K562 (cell line): Measurements from ENCODE around the gene C17orf75. TPM values are rescaled to one million over a fixed set of nuclear protein-coding genes. Genes with fewer than 3 reads are reported as not detected.

ENCODE experiments used
- CHD1 ChIP-seq: fragments of 200-600 bp; sonication (generic); IDR thresholded peaks from one replicate; pipeline ENCODE4 v1.6.1; 2012; ENCODE audit warnings: mild to moderate bottlenecking, moderate library complexity, low read length, inconsistent platforms
- ELF1 ChIP-seq: fragments of 200-800 bp; sonication (Bioruptor generic); IDR thresholded peaks from 2 replicates; pipeline ENCODE4 v1.6.1; 2016; ENCODE audit warnings: missing genetic modification characterization, missing compliant biosample characterization
- HLTF ChIP-seq: fragments of 450-650 bp; IDR thresholded peaks from 2 replicates; pipeline ENCODE4 v1.6.1; 2016
- PRMT5 ChIP-seq: sonication (generic); formaldehyde crosslinking; IDR thresholded peaks from 2 replicates; pipeline ENCODE4 v1.5.0; 2020; ENCODE audit warnings: missing genetic modification reagents
- SIN3A ChIP-seq, 2 experiments: fragments of 150-350 bp in 1 of 2; IDR thresholded peaks; 2 replicates each; pipeline ENCODE4 v1.6.1; 2011 to 2016; ENCODE audit warnings: borderline replicate concordance in 2 of 2, low read depth in 2 of 2, low read length in 2 of 2, mild to moderate bottlenecking in 2 of 2, moderate library complexity in 2 of 2; ENCODE audit not compliant: control insufficient read depth in 1 of 2
- TRIM24 ChIP-seq, 2 experiments: fragments of 450-650 bp; IDR thresholded peaks; 2 replicates each; pipeline ENCODE4 v1.6.1; 2016
- ZKSCAN8 ChIP-seq: fragments of 200-800 bp; sonication (Bioruptor generic); IDR thresholded peaks from 2 replicates; pipeline ENCODE4 v1.6.1; 2016; ENCODE audit warnings: missing genetic modification characterization, missing compliant biosample characterization
- ZNF280A ChIP-seq: fragments of 450-650 bp; IDR thresholded peaks from 2 replicates; pipeline ENCODE4 v1.6.1; 2018; ENCODE audit warnings: mild to moderate bottlenecking, low read depth; ENCODE audit not compliant: partially characterized antibody
- polyA plus RNA-seq, 8 experiments: library from polyadenylated mRNA; depleted of rRNA in 4 of 8; stranded (reverse) in 5 of 8; unstranded in 3 of 8; fragments of >200 nt; fragmentation: Nextera tagmentation in 2 of 8; fragmentation: Illumina TruSeq in 1 of 8; extraction: Ambion mirVana in 2 of 8; extraction: Trizol in 1 of 8; gene quantifications; 2 replicates each; pipeline versions ENCODE4 v1.2.1 to v1.2.3, GENCODE V29; 2011 to 2014; ENCODE audit warnings: inconsistent platforms in 1 of 8, missing spikeins in 1 of 8
- total RNA-seq, 7 experiments: library from RNA; depleted of rRNA in 6 of 7; stranded (reverse); fragments of >200 nt in 6 of 7; fragmentation: Illumina TruSeq in 2 of 7; extraction: Trizol in 2 of 7; gene quantifications; 2 replicates each; pipeline versions ENCODE4 v1.2.1 to v1.2.3, GENCODE V29; 2011 to 2021; ENCODE audit warnings: low replicate concordance in 1 of 7
- TF ChIP-seq, protein P1 (sequence below): fragments of 450-650 bp; IDR thresholded peaks from 2 replicates; pipeline ENCODE4 v1.6.1; 2016; ENCODE audit warnings: low read depth
- TF ChIP-seq, protein P2 (sequence below): sonication (generic); formaldehyde crosslinking; IDR thresholded peaks from 2 replicates; pipeline ENCODE4 v1.8.1; 2022; ENCODE audit warnings: missing genetic modification reagents

The C17orf75 gene
- total and polyA plus RNA-seq, 9 of the 15 experiments (the other 6 are each of a cell fraction or from before 2014, with no cell fraction given) = 15.5 to 55.7 (median 18.5) TPM

GRCh38 chr17:32350666-32351418 lies 8.9 kb upstream of the C17orf75 start (continued):
- TF ChIP-seq, protein P1, sequence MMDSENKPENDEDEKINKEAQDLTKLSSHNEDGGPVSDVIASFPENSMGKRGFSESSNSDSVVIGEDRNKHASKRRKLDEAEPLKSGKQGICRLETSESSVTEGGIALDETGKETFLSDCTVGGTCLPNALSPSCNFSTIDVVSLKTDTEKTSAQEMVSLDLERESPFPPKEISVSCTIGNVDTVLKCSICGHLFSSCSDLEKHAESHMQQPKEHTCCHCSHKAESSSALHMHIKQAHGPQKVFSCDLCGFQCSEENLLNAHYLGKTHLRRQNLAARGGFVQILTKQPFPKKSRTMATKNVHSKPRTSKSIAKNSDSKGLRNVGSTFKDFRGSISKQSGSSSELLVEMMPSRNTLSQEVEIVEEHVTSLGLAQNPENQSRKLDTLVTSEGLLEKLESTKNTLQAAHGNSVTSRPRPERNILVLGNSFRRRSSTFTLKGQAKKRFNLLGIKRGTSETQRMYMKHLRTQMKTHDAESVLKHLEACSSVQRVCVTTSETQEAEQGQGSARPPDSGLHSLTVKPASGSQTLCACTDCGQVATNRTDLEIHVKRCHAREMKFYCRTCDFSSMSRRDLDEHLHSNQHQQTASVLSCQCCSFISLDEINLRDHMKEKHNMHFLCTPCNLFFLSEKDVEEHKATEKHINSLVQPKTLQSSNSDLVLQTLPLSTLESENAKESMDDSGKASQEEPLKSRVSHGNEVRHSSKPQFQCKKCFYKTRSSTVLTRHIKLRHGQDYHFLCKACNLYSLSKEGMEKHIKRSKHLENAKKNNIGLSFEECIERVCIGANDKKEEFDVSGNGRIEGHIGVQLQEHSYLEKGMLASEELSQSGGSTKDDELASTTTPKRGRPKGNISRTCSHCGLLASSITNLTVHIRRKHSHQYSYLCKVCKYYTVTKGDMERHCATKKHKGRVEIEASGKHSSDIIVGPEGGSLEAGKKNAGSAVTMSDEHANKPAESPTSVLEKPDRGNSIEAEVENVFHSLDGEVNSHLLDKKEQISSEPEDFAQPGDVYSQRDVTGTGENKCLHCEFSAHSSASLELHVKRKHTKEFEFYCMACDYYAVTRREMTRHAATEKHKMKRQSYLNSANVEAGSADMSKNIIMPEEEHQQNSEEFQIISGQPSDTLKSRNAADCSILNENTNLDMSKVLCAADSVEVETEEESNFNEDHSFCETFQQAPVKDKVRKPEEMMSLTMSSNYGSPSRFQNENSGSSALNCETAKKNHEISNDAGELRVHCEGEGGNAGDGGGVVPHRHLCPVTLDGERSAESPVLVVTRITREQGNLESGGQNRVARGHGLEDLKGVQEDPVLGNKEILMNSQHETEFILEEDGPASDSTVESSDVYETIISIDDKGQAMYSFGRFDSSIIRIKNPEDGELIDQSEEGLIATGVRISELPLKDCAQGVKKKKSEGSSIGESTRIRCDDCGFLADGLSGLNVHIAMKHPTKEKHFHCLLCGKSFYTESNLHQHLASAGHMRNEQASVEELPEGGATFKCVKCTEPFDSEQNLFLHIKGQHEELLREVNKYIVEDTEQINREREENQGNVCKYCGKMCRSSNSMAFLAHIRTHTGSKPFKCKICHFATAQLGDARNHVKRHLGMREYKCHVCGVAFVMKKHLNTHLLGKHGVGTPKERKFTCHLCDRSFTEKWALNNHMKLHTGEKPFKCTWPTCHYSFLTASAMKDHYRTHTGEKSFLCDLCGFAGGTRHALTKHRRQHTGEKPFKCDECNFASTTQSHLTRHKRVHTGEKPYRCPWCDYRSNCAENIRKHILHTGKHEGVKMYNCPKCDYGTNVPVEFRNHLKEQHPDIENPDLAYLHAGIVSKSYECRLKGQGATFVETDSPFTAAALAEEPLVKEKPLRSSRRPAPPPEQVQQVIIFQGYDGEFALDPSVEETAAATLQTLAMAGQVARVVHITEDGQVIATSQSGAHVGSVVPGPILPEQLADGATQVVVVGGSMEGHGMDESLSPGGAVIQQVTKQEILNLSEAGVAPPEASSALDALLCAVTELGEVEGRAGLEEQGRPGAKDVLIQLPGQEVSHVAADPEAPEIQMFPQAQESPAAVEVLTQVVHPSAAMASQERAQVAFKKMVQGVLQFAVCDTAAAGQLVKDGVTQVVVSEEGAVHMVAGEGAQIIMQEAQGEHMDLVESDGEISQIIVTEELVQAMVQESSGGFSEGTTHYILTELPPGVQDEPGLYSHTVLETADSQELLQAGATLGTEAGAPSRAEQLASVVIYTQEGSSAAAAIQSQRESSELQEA = peak; percentile 49; the same call in 1 of the 2 replicates
- no peak for TF ChIP-seq ZKSCAN8 (CRISPR knock-in tag)
- TF ChIP-seq SIN3A (IDR thresholded peaks at IDR 0.05; ENCODE audit: borderline replicate concordance in 2 of 2, control insufficient read depth in 1 of 2, low read depth in 2 of 2, low read length in 2 of 2) = peak in 1 of 2 experiments; percentile 59; a peak in 2 of 4 replicates
- peak in 1 of 2 experiments; percentile 11; a peak in 1 of 4 replicates for TF ChIP-seq TRIM24 (IDR thresholded peaks at IDR 0.05)
- TF ChIP-seq, protein P2, sequence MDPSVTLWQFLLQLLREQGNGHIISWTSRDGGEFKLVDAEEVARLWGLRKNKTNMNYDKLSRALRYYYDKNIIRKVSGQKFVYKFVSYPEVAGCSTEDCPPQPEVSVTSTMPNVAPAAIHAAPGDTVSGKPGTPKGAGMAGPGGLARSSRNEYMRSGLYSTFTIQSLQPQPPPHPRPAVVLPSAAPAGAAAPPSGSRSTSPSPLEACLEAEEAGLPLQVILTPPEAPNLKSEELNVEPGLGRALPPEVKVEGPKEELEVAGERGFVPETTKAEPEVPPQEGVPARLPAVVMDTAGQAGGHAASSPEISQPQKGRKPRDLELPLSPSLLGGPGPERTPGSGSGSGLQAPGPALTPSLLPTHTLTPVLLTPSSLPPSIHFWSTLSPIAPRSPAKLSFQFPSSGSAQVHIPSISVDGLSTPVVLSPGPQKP (CRISPR knock-in tag) = no peak
- peak; percentile 25; the same call in 1 of the 2 replicates for TF ChIP-seq HLTF
- peak; percentile 57; the same call in 1 of the 2 replicates for TF ChIP-seq ELF1 (tag)
- TF ChIP-seq ZNF280A = no peak
- no peak for TF ChIP-seq PRMT5 (CRISPR knock-in tag)
- TF ChIP-seq CHD1 = peak; percentile 19
